ENCODE measurements around the gene GJB2.

GJB2 gene

DNA sequence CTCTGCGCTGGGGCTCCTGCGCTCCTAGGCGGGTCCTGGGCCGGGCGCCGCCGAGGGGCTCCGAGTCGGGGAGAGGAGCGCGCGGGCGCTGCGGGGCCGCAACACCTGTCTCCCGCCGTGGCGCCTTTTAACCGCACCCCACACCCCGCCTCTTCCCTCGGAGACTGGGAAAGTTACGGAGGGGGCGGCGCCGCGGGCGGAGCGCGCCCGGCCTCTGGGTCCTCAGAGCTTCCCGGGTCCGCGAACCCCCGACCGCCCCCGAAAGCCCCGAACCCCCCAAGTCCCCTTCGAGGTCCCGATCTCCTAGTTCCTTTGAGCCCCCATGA lies at the start of gene GJB2:
TSS of gene GJB2 (minus strand) at position 103 of the 326 bp plus-strand sequence. CDS start 3,357 bp downstream, outside the sequence.
- no peak for DNase-seq

DNA sequence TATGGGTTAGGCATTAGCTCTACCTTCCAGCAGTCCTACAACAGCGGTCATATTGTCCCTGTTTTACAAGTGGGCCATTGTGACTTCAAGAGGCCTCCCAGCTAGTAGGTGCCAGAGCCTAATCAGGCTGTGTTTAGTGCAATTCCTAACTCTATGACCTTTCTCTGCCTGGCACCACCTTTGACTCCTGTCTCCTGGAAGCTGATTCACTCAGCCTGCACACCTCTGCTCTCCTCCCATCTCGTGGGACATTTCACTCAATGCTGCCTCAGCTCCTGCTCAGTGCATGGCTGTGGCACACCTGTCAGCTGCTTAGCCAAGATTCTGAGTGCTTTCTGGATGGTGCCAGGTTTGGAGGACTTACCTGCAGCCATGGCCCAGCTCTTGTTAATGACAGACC lies 48.9 kb upstream of the GJB2 start:
- DNase-seq, result no peak

DNA sequence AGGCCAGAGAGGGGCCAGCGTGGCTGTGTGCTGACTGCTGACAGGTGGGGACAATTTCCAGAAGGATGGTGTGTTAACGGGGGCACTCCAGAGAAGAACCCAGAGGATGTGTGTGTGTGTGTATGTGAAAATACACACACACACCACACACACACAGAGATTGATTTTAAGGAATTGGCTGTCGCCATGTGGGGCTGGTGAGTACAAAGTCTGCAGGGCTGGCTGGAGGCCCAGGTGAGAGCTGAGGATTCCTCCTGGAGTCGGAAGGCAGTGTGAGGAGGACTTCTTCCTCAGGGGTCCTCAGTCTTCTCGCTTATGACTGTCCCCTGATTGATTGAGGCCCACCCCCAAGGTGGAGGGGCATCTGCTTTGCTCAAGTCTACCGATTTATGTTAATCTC lies 47.0 kb upstream of the GJB2 start:
- DNase-seq, result no peak

DNA sequence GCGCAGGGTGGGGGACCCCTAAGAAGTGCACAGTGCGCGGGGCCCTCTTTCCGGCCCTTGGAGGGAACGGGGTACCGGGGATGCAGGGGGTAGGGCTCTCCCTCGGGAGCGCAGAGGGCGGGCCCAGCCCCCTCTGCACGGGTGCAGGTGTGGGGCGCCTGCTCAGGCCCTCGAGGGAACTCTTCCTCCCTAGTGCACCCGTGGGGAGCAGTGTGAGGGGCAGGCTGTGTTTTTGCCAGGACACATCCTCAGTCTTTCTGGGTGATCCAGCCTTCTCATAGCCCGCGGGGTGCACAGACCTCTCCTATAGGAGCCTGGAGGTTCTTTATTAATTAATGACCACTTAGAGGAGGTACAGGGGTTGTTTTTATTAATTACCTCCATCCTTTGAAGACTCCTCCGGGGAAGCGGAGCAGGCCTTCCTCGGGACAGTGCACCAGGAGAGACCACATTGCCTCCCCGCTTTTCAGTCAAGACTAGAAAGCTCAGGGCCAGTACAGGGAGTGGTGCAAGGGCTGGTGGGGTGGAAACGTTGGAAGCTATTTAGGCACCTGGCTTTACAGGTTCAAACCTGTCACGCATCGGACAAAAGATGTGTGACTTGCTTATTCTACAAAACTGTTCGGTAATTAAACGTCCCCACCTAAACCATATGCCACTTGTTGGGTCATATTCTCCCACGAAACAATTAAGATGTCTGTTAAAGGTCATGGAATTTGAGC lies 40.0 kb upstream of the GJB2 start:
- DNase-seq, result no peak

DNA sequence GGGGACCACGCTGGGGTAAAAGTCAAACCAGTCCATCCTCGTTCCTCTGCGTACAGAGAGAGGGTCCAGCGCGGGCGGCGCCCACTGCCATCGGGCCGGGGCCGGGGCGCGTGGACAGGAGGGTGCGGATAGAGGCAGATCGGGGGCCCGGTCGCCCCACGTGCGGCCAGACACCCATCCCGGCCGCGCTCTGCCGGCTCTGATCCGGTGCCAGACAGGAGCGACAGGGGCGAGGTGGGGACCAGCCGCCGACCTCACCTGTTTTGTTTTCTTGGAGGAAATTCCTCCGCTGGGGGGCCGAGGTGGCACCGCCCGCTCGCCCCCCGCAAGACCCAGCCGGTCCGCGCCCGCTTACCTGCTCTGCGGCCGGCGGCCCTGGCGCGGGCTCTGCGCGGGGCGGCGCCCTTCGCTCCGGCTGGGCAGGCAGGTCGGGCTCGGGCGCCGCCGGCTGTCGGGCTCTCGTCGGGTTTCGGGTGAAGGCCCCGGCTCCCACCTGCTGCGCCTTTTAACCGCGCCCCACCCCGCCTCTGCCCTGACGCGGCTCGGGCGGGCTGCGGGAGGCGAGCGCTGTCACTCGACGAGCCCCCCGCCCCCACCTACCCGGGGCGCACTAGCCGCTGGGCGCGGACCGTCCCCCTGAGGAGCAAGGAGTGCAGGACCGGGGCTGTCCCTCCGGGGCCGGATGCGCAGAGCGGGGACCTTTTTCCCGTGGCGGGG lies 39.3 kb upstream of the GJB2 start, which contains the start of gene GJB6:
TSS of gene GJB6 (minus strand) at position 481 of the 717 bp plus-strand sequence. CDS start 8,839 bp downstream, outside the sequence.
- no peak for DNase-seq

DNA sequence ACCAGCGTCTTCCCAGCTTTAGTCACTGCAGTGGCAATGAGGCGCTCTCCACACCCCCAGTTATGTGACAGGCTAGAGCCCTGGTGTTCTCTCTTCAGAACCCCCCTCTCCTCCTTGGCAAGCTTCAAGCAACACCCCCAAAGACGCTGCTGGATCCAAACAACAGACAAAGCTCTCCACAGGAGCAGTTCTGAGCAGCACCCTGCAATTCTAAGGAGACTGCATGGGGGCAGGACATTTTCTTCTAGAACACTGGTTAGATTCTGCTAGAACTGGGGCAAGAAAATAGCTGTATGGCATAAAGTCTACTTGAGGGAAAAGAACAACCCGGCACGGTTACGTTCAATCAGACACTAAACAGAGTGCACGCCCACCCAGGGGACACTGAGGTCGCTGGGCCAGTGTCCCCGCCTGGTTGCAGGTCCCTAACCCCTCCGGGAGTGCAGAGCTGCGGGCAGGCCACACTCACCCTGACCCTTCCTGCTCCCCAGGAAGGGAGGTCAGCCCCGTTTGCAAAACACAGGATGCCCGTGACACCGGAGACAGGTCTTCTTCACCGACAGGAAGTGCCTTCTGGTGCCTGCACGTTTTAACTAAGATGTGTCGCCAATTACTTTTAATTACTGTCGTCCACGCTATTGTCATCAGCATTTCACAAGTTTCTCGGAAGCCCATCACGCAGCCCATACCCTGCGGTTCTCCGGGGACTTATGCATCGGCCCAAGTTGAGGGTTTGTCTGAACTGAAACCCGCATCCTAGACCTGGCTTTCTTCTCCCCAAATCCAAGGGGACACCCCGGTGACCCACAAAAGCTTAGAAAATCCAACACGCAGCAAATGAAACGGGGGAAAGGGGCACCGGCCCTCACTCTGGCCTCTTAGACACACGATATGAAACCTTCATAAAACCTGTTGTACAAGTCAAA lies 38.4 kb upstream of the GJB2 start:
- DNase-seq, result no peak

DNA sequence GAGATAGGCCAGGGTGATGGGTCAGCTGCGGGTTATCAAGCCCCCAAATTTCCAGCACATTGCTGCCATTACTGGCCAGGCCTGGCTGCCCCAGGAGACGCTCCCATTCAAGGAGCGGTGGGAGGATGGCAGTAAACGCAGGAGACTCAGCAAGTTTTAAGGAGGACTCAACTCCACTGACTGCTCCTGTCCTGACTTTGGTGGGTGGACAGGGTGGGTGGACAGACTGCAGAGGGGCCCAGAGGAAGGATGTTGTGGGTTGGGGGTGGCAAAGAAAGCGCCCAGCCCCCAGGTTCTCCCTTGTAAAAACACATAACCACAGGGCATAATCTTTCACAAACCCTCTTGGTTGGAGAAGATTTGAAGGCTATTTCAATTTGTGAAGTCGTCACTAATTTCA lies 35.0 kb upstream of the GJB2 start:
- no peak for DNase-seq

DNA sequence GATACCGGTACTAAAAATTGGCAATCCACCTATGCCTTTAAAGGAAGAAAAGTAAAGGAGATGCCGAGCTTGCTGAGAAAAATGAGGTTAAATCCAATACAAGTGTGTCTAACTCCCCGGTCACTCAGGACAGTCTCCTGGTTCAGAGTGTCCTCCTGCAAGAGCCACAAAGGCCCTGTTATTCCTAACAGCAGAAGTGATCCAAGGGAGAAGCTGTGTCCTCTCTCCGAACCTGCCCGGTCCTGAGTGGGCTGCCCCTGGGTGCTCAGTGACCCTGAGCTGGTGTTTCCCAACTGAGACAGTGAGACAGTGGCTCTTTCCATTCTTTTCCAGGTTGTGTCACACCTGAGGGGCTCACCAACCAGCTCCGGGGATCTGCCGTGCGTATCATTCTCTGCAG lies 34.5 kb upstream of the GJB2 start:
- no peak for DNase-seq

DNA sequence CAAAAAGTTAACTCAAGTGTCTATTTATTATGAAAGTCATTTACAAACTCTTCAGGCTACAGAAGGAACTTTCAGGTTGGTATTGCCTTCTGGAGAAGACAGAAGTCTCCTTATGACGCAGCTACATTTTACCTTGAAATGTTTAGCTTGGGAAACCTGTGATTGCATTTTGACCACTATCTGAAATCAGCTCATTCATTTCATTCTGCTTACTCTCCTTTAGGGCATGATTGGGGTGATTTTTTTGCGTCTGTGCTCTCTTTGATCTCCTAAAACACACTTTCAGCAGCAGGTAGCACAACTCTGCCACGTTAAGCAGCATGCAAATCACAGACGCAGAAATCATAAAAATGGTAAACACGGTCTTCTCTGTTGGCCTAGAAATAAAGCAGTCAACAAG lies 29.8 kb upstream of the GJB2 start:
- no peak for DNase-seq

DNA sequence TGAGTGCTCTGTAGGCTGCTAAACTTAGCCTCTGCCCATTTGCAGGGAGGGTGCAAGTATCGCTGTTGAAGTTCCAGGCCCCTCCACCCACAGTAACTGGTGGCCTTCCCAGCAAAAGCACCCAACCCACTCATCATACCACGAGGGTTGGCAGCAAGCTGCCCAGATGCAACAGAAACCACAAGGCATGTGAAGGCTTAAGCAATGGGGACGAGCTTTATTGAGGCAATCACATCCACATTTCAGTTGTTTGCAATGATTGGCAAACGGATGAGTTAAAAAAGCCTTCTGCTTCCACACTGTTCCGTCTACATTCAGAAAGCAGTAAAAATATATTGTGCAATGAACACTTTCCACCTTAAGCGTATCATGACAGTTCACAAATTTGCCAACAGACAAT lies 29.0 kb upstream of the GJB2 start:
- DNase-seq, result no peak

DNA sequence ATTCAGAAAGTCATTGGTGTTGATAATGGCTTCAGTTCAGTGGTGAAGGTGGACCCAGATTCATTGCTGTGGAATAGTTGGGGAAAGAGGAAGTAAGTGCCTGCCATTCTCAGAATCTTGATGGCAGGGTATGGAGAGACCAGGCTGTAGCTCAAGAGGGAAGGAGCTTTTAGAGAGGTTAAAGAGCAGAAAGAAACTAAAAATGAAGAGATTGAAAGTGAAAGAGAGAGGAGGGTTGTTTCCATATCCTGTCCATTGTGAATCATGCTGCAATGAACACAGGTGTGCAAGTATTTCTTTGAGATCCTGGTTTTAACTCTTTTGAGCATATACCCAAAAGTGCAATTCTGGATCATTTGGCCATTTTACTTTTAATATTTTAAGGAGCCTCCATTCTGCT lies 26.8 kb upstream of the GJB2 start:
- no peak for DNase-seq

DNA sequence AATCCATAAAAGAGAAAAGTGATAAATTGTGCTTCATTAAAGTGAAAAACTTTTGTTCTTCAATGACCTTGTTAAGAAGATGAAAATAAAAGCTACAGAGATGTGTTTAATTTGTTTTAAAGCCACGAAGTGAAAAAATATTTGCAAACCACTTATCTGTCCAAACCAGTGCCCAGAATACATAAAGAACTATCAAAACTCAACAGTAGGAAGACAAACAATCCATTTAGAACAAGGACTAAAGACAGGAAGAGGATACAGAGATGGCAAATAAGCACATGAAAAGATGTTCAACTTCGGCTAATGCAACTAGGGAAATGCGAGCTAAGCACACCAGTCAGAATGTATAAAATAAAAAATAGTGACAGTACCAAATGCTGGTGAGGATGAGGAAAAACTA lies 24.4 kb upstream of the GJB2 start:
- DNase-seq, result no peak

DNA sequence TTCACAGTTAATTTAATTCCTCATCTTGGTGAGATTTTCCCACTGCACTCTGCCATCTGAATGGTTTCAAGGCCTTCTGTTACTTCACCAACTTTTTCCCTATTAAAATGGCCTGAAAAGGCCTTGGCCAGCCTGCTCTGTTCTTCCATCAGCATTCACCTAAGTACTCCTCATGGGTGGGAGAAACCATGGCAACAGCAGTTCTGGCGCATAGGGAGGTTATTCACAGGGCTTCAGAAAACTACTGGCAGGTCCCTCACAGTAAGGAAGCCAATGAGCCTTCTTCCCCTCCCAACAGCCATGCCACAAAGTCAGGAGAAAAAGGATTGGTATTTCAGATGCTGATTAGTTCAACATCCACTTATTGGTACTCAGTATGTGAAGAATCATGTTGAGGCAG lies 17.2 kb upstream of the GJB2 start:
- DNase-seq, result no peak

DNA sequence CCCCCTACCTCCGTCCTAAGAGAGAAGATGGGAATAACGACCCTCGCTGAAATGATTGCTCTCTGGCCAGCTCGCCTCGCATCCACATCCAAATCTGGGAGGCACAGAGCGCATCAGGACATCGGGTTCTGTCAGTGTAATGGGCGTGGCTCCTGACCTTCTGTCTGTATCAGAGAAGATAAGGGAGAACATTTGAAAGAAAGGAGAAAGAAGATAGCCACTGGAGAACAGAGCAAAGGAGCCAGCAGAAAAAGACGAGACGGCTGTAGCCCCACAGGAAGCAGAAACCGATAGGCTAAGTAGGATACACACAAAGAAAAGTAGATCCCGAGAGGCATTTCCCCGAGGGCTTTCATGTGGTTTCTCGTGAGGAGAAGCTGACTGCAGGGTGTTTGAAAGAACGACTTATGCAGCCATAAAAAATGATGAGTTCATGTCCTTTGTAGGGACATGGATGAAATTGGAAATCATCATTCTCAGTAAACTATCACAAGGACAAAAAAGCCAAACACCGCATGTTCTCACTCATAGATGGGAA lies 14.0 kb upstream of the GJB2 start:
- DNase-seq, result no peak

DNA sequence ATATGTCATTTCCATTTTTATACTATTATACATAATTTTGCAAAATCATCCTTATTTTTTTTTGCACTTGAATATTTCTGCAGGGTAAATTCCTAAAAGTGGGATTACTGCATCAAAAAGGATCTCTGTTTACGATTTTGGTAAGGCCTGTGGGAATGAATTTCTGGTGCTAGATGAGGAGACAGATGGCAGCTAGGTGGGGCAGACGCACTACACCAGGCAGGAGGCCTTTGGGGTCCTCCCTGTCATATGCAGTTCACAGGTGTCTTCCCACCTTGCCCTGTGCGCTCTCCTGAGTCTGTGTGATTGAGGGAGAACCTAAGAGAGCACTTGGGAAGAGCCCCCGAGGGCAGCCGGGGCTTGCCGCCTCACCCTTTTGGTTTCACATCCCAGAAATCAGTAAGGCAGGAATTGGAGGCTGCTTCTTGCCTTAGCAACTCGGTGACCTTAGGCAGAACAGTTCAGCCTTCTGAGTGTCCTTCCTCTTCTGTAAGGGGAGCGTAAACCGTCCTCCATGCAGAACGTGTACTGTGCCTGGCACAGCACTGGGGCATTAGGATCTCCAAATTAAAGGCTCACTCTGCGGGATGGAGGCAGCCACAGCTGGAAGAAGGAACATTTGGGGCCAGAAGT lies 13.4 kb upstream of the GJB2 start:
- no peak for DNase-seq

DNA sequence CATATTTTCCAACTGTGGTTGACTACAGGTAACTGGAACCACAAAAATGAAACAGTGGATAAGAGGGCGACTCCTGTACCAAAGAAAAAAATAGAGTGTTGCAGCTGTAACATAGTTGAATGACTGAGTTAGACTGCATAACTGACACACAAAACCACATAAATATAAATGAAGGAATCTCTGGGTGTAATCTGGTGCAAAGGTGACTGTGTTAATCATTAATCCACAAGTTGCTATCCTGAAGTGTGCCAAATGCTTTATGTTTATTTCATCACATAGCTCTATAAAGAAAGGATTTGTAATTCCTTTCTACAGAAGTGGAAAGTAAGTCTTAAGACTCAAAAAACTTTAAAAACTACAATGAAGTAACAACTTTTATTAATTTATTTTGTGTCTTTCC lies 6.0 kb upstream of the GJB2 start:
- DNase-seq, result no peak

DNA sequence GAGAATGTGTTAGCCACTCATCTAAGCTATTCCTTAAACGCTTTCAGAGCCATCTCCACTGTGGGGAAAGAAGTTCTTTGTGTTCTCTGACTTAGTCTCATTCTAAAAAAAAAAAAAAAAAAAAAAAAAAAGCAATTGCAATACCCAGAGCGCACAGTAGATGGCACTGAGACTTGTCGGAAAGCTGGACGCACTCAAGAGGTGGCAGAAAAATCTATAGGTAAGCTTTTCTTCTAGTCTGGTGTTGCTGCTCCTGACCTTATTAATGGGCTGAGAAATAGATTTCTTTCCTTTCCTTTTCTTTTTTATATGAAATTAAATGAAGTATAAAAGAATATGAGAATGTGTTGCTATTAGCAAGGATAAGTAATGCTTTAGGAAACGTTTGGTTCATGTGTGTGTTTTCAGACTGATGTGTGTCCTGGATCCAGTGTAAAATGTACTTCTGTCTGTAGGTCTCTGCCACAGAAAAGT lies 4.7 kb upstream of the GJB2 start:
- DNase-seq, result no peak

DNA sequence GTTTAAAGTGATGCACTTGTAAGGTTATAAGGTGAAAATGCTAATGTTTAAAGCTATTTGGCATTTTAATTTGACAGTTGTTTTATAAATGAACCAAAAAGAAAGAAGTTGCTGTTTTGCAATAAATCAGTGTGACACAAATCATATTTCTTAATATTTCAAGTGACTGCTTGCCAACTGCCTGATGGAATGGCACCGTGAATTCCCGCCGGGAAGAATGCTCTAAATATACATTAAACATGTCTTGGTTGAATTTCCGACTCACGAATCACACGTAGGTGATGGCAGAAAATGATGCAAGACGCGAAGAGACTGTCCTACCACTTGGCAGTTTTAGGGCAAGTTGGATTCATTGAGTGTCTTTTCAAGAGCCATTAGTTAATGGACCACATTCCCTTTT lies 3.1 kb upstream of the GJB2 start:
- DNase-seq, result no peak

DNA sequence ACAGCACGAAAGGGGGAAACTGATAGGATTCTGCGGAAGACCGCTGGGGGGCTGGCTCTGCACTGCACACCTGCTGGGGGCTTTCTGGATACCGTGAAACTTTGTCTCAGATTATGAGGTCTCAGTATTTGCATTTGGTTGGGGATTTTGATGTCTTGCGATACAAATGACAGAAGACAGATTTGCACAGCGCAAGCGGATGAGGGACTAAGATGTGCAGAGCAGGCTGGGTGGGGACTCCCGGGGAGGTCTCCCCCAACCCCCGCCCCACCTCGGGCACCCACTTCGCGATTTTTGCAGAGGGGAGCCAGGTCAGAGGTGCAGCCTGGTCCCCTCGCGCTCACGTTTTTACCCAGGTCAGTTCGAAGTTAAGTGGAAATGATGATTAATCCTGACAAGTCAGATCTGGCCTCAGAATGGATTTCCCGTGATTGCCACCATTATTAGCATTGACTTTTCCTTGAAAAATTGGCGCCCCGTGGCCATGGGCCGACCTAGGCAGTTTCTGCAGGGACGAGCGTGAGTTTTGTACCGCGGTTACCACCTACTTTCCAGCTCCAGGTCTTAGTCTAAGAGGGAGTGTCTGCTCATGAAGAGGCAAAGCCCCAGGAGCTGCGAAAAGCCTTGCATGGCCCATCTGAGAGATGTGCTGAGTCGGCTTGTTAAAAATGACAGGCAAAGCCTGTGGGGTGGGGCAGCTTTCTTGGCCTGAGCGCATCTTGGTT lies 1.3 kb upstream of the GJB2 start:
- DNase-seq, result no peak

DNA sequence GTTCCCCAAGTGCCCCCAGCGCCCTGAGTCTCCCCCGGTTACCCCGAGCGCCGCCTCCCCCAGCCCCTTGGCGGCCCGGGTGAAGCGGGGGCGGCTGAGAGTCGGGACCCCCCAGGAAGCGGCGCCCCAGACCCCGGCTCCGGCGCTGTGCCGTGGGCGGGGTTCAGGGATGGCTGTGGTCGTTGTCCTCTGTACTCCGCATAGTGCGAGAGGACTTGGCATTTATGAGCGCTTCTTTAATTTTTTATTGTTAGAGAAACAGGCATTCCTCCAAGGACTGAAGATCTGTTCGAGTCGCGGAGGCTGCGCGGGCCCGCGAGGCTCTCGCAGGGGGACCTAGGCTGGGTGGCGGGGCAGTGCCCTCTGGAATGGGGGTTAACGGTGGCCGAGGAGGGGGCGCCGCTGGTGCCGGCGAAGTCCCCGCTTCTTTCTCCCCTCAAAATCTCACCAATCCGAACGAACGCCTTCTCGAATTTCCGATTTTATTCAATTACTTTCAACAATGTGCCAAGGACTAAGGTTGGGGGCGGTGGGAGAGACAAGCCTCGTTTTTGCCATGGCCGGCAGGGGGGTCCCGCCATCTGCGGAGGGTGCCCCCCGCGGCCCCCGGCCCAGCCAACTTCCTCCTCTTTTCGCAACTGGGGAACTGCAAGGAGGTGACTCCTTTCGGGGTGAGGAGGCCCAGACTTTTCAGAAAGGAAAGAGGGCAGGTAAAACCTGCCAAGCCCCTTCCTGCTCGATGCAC lies 596 bp upstream of the GJB2 start:
- DNase-seq, result no peak

DNA sequence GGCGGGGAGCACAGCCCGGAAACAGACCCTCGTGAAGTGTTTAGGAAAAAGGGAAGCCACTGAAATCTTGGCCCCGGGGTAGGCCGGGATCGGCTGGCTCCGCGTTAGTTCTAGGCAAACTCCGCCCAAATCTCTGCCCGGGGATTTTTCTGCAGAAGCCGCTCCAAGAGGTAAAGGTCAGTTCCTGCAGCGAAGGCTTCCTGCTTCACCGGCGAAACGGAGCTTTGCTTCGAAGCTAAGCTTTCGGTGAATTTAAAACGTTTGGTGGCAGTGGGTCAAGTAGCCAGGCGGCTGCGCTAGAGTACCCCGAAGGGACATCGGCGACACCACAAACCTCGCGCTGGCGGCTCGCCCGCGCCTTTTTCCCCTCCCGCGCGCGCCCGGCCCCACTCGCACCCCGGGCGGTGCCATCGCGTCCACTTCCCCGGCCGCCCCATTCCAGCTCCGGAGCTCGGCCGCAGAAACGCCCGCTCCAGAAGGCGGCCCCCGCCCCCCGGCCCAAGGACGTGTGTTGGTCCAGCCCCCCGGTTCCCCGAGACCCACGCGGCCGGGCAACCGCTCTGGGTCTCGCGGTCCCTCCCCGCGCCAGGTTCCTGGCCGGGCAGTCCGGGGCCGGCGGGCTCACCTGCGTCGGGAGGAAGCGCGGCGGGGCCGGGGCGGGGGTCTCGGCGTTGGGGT lies 441 bp downstream of the GJB2 start:
- DNase-seq, result no peak

Data from NCI-H2171 (cell line).